Panc1 (cell line): ENCODE results near the gene UNKL. TPM values are rescaled to one million over a fixed set of nuclear protein-coding genes. Genes with fewer than 3 reads are reported as not detected.

Experiments used
- ATAC-seq: fragments of 200-7000 bp; cut with Tn5 transposase; 2 replicates; pipeline ENCODE4 v1.9.1; 2020; ENCODE audit warnings: mild to moderate bottlenecking, moderate library complexity
- BruUV-seq: library from RNA; stranded (reverse); fragments of 400-500 nt; replicated peaks from 2 replicates; lab custom pipeline; 2021; lab: Mats Ljungman, UMichigan
- CTCF ChIA-PET: fragments of 300-600 bp; sonication (Branson Sonifier 250); formaldehyde crosslinking; loops from one replicate; lab custom pipeline; 2022; ENCODE audit warnings: antibody characterized with exemption; lab: Charles Lee
- POLR2A ChIA-PET: fragments of 300-600 bp; sonication (Branson Sonifier 250); formaldehyde crosslinking; loops from one replicate; lab custom pipeline; 2022; ENCODE audit warnings: antibody characterized with exemption; lab: Charles Lee
- DNase-seq: peaks from one replicate; pipeline ENCODE4 v3.0.0-alpha.2; 2010; ENCODE audit warnings: low read depth, low spot score
- H3K27ac ChIP-seq: 2 replicates; pipeline ENCODE4 v1.5.1; 2011; ENCODE audit warnings: mild to moderate bottlenecking, low read length, inconsistent platforms
- H3K27me3 ChIP-seq: fragments of 200-500 bp; sonication (Bioruptor generic); 2 replicates; pipeline ENCODE4 v1.6.0; 2014; ENCODE audit warnings: low read length, inconsistent platforms; ENCODE audit not compliant: control insufficient read depth, insufficient read depth
- H3K36me3 ChIP-seq: fragments of 200-500 bp; sonication (Bioruptor generic); 2 replicates; pipeline ENCODE4 v1.5.1; 2014; ENCODE audit warnings: inconsistent platforms, mild to moderate bottlenecking, low read length, moderate library complexity; ENCODE audit not compliant: control insufficient read depth, insufficient read depth
- H3K4me1 ChIP-seq: 2 replicates; pipeline ENCODE4 v1.5.1; 2011; ENCODE audit warnings: inconsistent platforms, mild to moderate bottlenecking, low read length, moderate library complexity; ENCODE audit not compliant: control insufficient read depth, insufficient read depth
- H3K4me3 ChIP-seq, 2 experiments: 2 replicates each; pipeline ENCODE4 v1.5.1; 2011 to 2012; ENCODE audit warnings: low read depth in 2 of 2, low read length in 2 of 2, mild to moderate bottlenecking in 2 of 2, inconsistent platforms in 1 of 2, moderate library complexity in 1 of 2
- H3K9me3 ChIP-seq: fragments of 200-500 bp; sonication (Bioruptor generic); 2 replicates; pipeline ENCODE4 v1.5.1; 2014; ENCODE audit warnings: low read depth, mild to moderate bottlenecking, inconsistent platforms, low read length, moderate library complexity; ENCODE audit not compliant: control insufficient read depth, insufficient read depth
- CTCF ChIP-seq: fragments of 450-650 bp; IDR thresholded peaks from 2 replicates; pipeline ENCODE4 v1.5.1; 2017; ENCODE audit warnings: mild to moderate bottlenecking
- POLR2AphosphoS5 ChIP-seq: IDR thresholded peaks from 2 replicates; pipeline ENCODE4 v1.6.1; 2012; ENCODE audit warnings: mild to moderate bottlenecking, low read depth, low read length, moderate library complexity
- SIN3A ChIP-seq: IDR thresholded peaks from 2 replicates; pipeline ENCODE4 v1.6.1; 2012; ENCODE audit warnings: low read depth, mild to moderate bottlenecking, low read length, moderate library complexity, borderline replicate concordance; ENCODE audit not compliant: insufficient read depth
- TCF7L2 ChIP-seq: IDR thresholded peaks from 2 replicates; pipeline ENCODE4 v1.6.1; 2011; ENCODE audit warnings: mild to moderate bottlenecking, low read depth, low read length, inconsistent platforms
- in situ Hi-C: cut with HindIII; loops from 2 replicates; pipeline ENCODE4 v1.10.0; 2016; ENCODE audit warnings: low sequenced_read_pairs, low pct_unique_long_range_greater_than_20kb
- intact Hi-C: fragments of 100-400 bp; cut with micrococcal nuclease; formaldehyde crosslinking; loops from one replicate; pipeline ENCODE4 v1.10.0; 2022; ENCODE audit not compliant: unreplicated experiment
- total RNA-seq: library from RNA; stranded (reverse); gene quantifications from one replicate; pipeline ENCODE4 v1.2.1, GENCODE V29; 2021; ENCODE audit not compliant: unreplicated experiment
- TF ChIP-seq, protein P1 (sequence below), 2 experiments: IDR thresholded peaks; 2 replicates each; pipeline ENCODE4 v1.6.1; 2011 to 2012; ENCODE audit warnings: low read depth in 2 of 2, control low read depth in 1 of 2, low read length in 1 of 2, mild to moderate bottlenecking in 1 of 2, moderate library complexity in 1 of 2; ENCODE audit not compliant: insufficient read depth in 1 of 2

The UNKL gene
- total RNA-seq, 1 experiment from 2014 or later = 26.6 TPM

DNA sequence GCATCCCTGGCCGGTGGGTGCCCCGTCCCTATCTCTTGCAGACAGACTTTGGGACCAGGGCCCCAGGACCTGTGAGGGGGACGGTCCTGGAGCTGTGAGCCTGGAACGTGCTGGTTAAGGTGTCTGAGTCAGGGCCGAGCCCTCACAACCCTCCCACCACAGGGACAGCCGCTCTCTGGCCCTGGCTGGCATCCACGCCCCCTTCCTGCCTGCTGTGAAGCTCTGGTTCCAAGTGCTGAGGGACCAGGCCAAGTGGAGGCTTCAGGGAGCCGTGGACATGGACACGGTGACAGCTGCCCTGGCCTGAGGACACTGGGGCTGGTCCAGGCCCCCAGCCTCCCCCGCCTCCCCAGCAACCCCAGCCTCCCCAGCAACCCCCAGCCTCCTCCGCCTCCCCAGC is 69.4 kb downstream of the UNKL start:
- Histone ChIP-seq H3K27ac (no peak overlapping the region), H3K4me1 (no peaks in the 10 kb centered on the region; the same call in 1 of the 2 replicates), H3K36me3 (no peaks in the 10 kb centered on the region), H3K27me3 (no peaks in the 10 kb centered on the region), H3K4me3 (no peak overlapping the region), H3K9me3 (no peaks in the 10 kb centered on the region)
- TF ChIP-seq TCF7L2 (no peak), POLR2AphosphoS5 (no peak), SIN3A (no peak), CTCF (no peak)
- TF ChIP-seq, protein P1, sequence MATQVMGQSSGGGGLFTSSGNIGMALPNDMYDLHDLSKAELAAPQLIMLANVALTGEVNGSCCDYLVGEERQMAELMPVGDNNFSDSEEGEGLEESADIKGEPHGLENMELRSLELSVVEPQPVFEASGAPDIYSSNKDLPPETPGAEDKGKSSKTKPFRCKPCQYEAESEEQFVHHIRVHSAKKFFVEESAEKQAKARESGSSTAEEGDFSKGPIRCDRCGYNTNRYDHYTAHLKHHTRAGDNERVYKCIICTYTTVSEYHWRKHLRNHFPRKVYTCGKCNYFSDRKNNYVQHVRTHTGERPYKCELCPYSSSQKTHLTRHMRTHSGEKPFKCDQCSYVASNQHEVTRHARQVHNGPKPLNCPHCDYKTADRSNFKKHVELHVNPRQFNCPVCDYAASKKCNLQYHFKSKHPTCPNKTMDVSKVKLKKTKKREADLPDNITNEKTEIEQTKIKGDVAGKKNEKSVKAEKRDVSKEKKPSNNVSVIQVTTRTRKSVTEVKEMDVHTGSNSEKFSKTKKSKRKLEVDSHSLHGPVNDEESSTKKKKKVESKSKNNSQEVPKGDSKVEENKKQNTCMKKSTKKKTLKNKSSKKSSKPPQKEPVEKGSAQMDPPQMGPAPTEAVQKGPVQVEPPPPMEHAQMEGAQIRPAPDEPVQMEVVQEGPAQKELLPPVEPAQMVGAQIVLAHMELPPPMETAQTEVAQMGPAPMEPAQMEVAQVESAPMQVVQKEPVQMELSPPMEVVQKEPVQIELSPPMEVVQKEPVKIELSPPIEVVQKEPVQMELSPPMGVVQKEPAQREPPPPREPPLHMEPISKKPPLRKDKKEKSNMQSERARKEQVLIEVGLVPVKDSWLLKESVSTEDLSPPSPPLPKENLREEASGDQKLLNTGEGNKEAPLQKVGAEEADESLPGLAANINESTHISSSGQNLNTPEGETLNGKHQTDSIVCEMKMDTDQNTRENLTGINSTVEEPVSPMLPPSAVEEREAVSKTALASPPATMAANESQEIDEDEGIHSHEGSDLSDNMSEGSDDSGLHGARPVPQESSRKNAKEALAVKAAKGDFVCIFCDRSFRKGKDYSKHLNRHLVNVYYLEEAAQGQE (IDR thresholded peaks at IDR 0.05; ENCODE audit: insufficient read depth in 1 of 2, low read depth in 2 of 2, low read length in 1 of 2) = no peak
- intact Hi-C loops (no loop called here), in situ Hi-C loops (no loop called here)
- ATAC-seq (no peak), DNase-seq (no peak)
- POLR2A ChIA-PET = no interaction called here
- CTCF ChIA-PET = interaction anchor here (0.8 kb wide), 1 partner anchor 15 kb away, joined by 3 read pairs; no protein-coding TSS in a partner anchor
- no TSS peak for BruUV-seq

DNA sequence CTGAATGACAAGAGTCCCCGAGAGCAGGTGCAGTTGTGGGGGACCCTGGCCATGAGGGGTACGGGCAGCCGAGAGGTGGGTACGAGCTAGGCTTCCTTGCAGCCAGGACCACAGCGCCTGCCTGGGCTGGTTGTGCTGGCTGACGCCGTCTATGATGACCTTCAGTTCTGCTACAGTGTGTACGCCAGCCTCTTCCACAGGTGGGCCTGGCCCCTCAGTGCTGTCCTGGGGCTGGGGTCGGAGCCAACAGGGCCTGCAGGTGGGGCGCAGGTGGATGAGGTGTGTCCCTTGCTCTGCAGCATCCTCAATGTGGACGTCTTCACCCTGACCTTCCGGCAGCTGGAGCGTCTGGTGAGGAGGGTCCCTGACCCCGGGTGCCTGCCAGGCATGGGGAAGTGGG is 70.0 kb downstream of the UNKL start:
- DNase-seq (no peak), ATAC-seq (no peak)
- in situ Hi-C loops = no loop called here
- Histone ChIP-seq H3K4me3 (no peak overlapping the region), H3K27ac (no peak overlapping the region), H3K27me3 (no peaks in the 10 kb centered on the region), H3K9me3 (no peaks in the 10 kb centered on the region), H3K4me1 (no peaks in the 10 kb centered on the region; the same call in 1 of the 2 replicates), H3K36me3 (no peaks in the 10 kb centered on the region)
- POLR2A ChIA-PET = no interaction called here
- CTCF ChIA-PET = interaction anchor here (0.8 kb wide), 1 partner anchor 15 kb away, joined by 3 read pairs; no protein-coding TSS in a partner anchor
- TF ChIP-seq SIN3A (no peak), CTCF (no peak), TCF7L2 (no peak), POLR2AphosphoS5 (no peak)
- TF ChIP-seq, protein P1 (IDR thresholded peaks at IDR 0.05; ENCODE audit: insufficient read depth in 1 of 2, low read depth in 2 of 2, low read length in 1 of 2) = no peak
- BruUV-seq = no TSS peak
- intact Hi-C loops = no loop called here
